HepG2 (cell line): Measurements from ENCODE around the gene FAF2. TPM values are rescaled to one million over a fixed set of nuclear protein-coding genes. Genes with fewer than 3 reads are reported as not detected.

Source experiments
- ATF7-NPFF ChIP-seq: sonication (generic); formaldehyde crosslinking; IDR thresholded peaks from 2 replicates; pipeline ENCODE4 v1.8.1; 2023; ENCODE audit warnings: mild to moderate bottlenecking, low read depth, missing genetic modification reagents, moderate library complexity
- DMTF1 ChIP-seq: sonication (generic); formaldehyde crosslinking; IDR thresholded peaks from 2 replicates; pipeline ENCODE4 v1.4.0; 2020; ENCODE audit warnings: mild to moderate bottlenecking, missing genetic modification reagents
- GATAD1 ChIP-seq: IDR thresholded peaks from 2 replicates; pipeline ENCODE4 v1.6.1; 2016; ENCODE audit warnings: missing genetic modification reagents, missing compliant biosample characterization
- GMEB1 ChIP-seq: sonication (generic); formaldehyde crosslinking; IDR thresholded peaks from 2 replicates; pipeline ENCODE4 v1.5.1; 2020; ENCODE audit warnings: missing genetic modification reagents, mild to moderate bottlenecking, borderline replicate concordance
- HNRNPK ChIP-seq: fragments of 200-400 bp; formaldehyde crosslinking; IDR thresholded peaks from 2 replicates; pipeline ENCODE4 v1.6.1; 2018; ENCODE audit warnings: low read length, low read depth, moderate library complexity, mild to moderate bottlenecking; ENCODE audit not compliant: poor library complexity, severe bottlenecking
- IRF2 ChIP-seq: IDR thresholded peaks from 2 replicates; pipeline ENCODE4 v1.6.1; 2018; ENCODE audit warnings: missing genetic modification reagents, missing compliant biosample characterization
- JARID2 ChIP-seq: sonication (generic); formaldehyde crosslinking; IDR thresholded peaks from 2 replicates; pipeline ENCODE4 v1.8.1; 2023; ENCODE audit warnings: missing genetic modification reagents, inconsistent platforms; ENCODE audit not compliant: insufficient replicate concordance
- KAT8 ChIP-seq: IDR thresholded peaks from 2 replicates; pipeline ENCODE4 v1.6.1; 2016; ENCODE audit warnings: missing genetic modification reagents, missing compliant biosample characterization
- MIER2 ChIP-seq: IDR thresholded peaks from 2 replicates; pipeline ENCODE4 v1.6.1; 2016; ENCODE audit warnings: missing biosample characterization, missing genetic modification reagents
- NCOA5 ChIP-seq: sonication (generic); formaldehyde crosslinking; IDR thresholded peaks from 2 replicates; pipeline ENCODE4 v1.4.0; 2020; ENCODE audit warnings: missing genetic modification reagents
- SNAPC2 ChIP-seq: sonication (generic); formaldehyde crosslinking; IDR thresholded peaks from 2 replicates; pipeline ENCODE4 v1.8.1; 2022; ENCODE audit warnings: mild to moderate bottlenecking, missing genetic modification reagents
- SP2 ChIP-seq: sonication (generic); formaldehyde crosslinking; IDR thresholded peaks from 2 replicates; pipeline ENCODE4 v1.5.1; 2020; ENCODE audit warnings: mild to moderate bottlenecking, missing genetic modification reagents
- SRSF9 ChIP-seq: fragments of 200-400 bp; formaldehyde crosslinking; IDR thresholded peaks from 2 replicates; pipeline ENCODE4 v1.6.1; 2018; ENCODE audit warnings: borderline replicate concordance, mild to moderate bottlenecking, low read depth, low read length; ENCODE audit not compliant: insufficient read depth, poor library complexity, severe bottlenecking
- TFE3 ChIP-seq: IDR thresholded peaks from 2 replicates; pipeline ENCODE4 v1.6.1; 2016
- ZFY ChIP-seq: sonication (generic); formaldehyde crosslinking; IDR thresholded peaks from 2 replicates; pipeline ENCODE4 v1.4.0; 2020; ENCODE audit warnings: missing genetic modification reagents
- ZKSCAN1 ChIP-seq: fragments of 150-350 bp; IDR thresholded peaks from 2 replicates; pipeline ENCODE4 v1.6.1; 2014; ENCODE audit warnings: low read length
- ZNF207 ChIP-seq: fragments of 450-650 bp; IDR thresholded peaks from 2 replicates; pipeline ENCODE4 v1.6.1; 2016; ENCODE audit warnings: antibody characterized with exemption, borderline replicate concordance
- ZNF292 ChIP-seq: sonication (generic); formaldehyde crosslinking; IDR thresholded peaks from 2 replicates; pipeline ENCODE4 v1.8.1; 2022; ENCODE audit warnings: mild to moderate bottlenecking, low read depth, missing genetic modification reagents, borderline replicate concordance
- ZNF564 ChIP-seq: sonication (generic); formaldehyde crosslinking; IDR thresholded peaks from 2 replicates; pipeline ENCODE4 v1.8.1; 2023; ENCODE audit warnings: mild to moderate bottlenecking, missing genetic modification reagents
- polyA plus RNA-seq, 8 experiments: library from polyadenylated mRNA; depleted of rRNA in 3 of 8; stranded (reverse) in 7 of 8; unstranded in 1 of 8; fragments of >200 nt; fragmentation: Illumina TruSeq in 4 of 8; extraction: Trizol in 4 of 8; gene quantifications; 2 replicates each; pipeline versions ENCODE4 v1.2.1 to v1.2.3, GENCODE V29; 2011 to 2016; ENCODE audit warnings: low read depth in 4 of 8, missing spikeins in 1 of 8, mixed read lengths in 1 of 8; ENCODE audit not compliant: insufficient read depth in 1 of 8
- total RNA-seq, 5 experiments: library from RNA; depleted of rRNA; stranded (reverse); fragments of >200 nt; fragmentation: Illumina TruSeq; extraction: Trizol; gene quantifications; 2 replicates each; pipeline ENCODE4 v1.2.3, GENCODE V29; 2016; ENCODE audit warnings: low read depth in 1 of 5
- TF ChIP-seq, protein P1 (sequence below): sonication (generic); formaldehyde crosslinking; conservative IDR thresholded peaks from 2 replicates; pipeline ENCODE4 v1.4.0; 2020; ENCODE audit warnings: mild to moderate bottlenecking, missing genetic modification reagents, moderate library complexity

FAF2 gene
- total and polyA plus RNA-seq, 2 of the 13 experiments (the other 11 are each of a cell fraction or from before 2014, with no cell fraction given), result 27.8 to 34.3 TPM

DNA sequence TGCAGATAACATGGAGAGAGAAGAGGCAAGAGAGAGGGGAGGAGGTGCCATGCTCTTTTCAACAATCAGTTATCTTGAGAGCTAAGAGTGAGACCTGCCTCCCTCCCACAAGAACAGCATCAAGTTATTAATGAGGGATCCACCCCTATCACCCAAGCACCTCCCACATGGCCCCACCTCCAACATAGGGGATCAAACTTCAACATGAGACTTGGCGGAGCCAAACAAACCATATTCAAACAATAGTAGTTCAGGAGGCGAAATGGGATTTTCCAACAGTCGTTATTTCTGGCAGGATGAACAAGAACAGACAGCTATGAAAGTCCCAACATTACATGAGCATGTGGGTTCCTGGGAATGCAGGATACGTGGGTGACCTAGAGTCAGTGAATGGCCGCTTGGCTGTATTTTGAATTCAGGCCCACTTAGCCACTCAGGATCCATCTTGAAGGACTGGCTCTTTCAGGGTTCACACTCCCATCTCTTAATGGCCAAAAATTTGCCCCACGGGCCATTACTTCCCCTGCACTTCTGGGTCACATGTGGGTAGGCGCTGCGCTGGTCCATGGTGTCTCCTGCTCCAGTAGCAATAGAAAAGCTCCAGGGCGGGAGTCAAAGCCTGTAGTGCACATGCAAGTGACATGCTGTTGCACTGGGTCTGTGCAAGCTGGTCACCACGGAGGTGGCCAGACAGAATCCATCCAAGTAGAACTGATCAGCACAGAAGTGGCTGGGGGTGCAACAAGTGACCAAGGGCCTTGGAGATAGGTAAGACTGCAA, 7.1 kb upstream of the FAF2 start (continued):
- TF ChIP-seq, protein P1, sequence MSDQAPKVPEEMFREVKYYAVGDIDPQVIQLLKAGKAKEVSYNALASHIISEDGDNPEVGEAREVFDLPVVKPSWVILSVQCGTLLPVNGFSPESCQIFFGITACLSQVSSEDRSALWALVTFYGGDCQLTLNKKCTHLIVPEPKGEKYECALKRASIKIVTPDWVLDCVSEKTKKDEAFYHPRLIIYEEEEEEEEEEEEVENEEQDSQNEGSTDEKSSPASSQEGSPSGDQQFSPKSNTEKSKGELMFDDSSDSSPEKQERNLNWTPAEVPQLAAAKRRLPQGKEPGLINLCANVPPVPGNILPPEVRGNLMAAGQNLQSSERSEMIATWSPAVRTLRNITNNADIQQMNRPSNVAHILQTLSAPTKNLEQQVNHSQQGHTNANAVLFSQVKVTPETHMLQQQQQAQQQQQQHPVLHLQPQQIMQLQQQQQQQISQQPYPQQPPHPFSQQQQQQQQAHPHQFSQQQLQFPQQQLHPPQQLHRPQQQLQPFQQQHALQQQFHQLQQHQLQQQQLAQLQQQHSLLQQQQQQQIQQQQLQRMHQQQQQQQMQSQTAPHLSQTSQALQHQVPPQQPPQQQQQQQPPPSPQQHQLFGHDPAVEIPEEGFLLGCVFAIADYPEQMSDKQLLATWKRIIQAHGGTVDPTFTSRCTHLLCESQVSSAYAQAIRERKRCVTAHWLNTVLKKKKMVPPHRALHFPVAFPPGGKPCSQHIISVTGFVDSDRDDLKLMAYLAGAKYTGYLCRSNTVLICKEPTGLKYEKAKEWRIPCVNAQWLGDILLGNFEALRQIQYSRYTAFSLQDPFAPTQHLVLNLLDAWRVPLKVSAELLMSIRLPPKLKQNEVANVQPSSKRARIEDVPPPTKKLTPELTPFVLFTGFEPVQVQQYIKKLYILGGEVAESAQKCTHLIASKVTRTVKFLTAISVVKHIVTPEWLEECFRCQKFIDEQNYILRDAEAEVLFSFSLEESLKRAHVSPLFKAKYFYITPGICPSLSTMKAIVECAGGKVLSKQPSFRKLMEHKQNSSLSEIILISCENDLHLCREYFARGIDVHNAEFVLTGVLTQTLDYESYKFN (CRISPR knock-in tag), result peak; percentile 55
- TF ChIP-seq KAT8 (peak; percentile 48; the same call in 1 of the 2 replicates), SRSF9 (no peak), DMTF1 (CRISPR knock-in tag) (no peak), SNAPC2 (0 out of 2 replicates have a peak, but pooled peaks have one; percentile 24), GMEB1 (0 out of 2 replicates have a peak, but pooled peaks have one; percentile 26), ATF7-NPFF (CRISPR knock-in tag) (no peak), SP2 (CRISPR knock-in tag) (no peak), HNRNPK (no peak), GATAD1 (no peak), JARID2 (CRISPR knock-in tag) (no peak), ZNF207 (no peak), ZFY (0 out of 2 replicates have a peak, but pooled peaks have one; percentile 21), NCOA5 (CRISPR knock-in tag) (no peak), ZKSCAN1 (no peak), ZNF292 (CRISPR knock-in tag) (no peak), MIER2 (CRISPR knock-in tag) (no peak), ZNF564 (CRISPR knock-in tag) (no peak), TFE3 (CRISPR knock-in tag) (peak; percentile 20; the same call in 1 of the 2 replicates), IRF2 (CRISPR knock-in tag) (0 out of 2 replicates have a peak, but pooled peaks have one; percentile 41)
